ENCODE results near the gene BCAS1.

Gene BCAS1

GRCh38 chr20:53999077-53999476, 71.3 kb downstream of the BCAS1 start:
- H3K27ac ChIP-seq: no peak overlapping the region
- H3K4me3 ChIP-seq: no peak overlapping the region

- Histone ChIP-seq H3K4me3 (no peak overlapping the region), H3K27ac (no peak overlapping the region)
These were observed 73.6 kb downstream of the BCAS1 start for GRCh38 chr20:53996584-53997486.

- H3K27ac ChIP-seq: no peak overlapping the region
- H3K4me3 ChIP-seq: no peak overlapping the region
These were observed 74.4 kb downstream of the BCAS1 start for GRCh38 chr20:53995949-53996348.

- H3K4me3 ChIP-seq: no peak overlapping the region
- no peak overlapping the region for H3K27ac ChIP-seq
These were observed 76.3 kb downstream of the BCAS1 start for GRCh38 chr20:53994088-53994487.

GRCh38 chr20:53993310-53993709, 77.1 kb downstream of the BCAS1 start:
- H3K27ac ChIP-seq: no peak overlapping the region
- H3K4me3 ChIP-seq: no peak overlapping the region

GRCh38 chr20:53990768-53991450, 79.5 kb downstream of the BCAS1 start:
- H3K27ac ChIP-seq: no peak overlapping the region
- no peak overlapping the region for H3K4me3 ChIP-seq

GRCh38 chr20:53990003-53990402, 80.4 kb downstream of the BCAS1 start:
- H3K4me3 ChIP-seq: no peak overlapping the region
- no peak overlapping the region for H3K27ac ChIP-seq

- Histone ChIP-seq H3K4me3 (no peak overlapping the region), H3K27ac (no peak overlapping the region)
These were observed 81.0 kb downstream of the BCAS1 start for GRCh38 chr20:53989401-53989800.

GRCh38 chr20:53986037-53986650, 84.2 kb downstream of the BCAS1 start:
- H3K4me3 ChIP-seq: no peak overlapping the region

GRCh38 chr20:53985150-53985518, 85.3 kb downstream of the BCAS1 start:
- Histone ChIP-seq H3K27ac (peak overlapping the region in 8 of 21 experiments; percentile 20 to 77 (median 55)), H3K4me3 (no peak overlapping the region)

More at GRCh38 chr20:53986037-53986650, 84.2 kb downstream of the BCAS1 start:
- H3K27ac ChIP-seq: no peak overlapping the region

GRCh38 chr20:53984356-53985149, 85.8 kb downstream of the BCAS1 start:
- H3K4me3 ChIP-seq: no peak overlapping the region
- H3K27ac ChIP-seq: peak overlapping the region in 8 of 21 experiments; percentile 20 to 77 (median 54)

- Histone ChIP-seq H3K4me3 (no peak overlapping the region), H3K27ac (peak overlapping the region in 3 of 21 experiments; percentile 14 to 53 (median 20))
These were observed 87.0 kb downstream of the BCAS1 start for GRCh38 chr20:53983401-53983800.

GRCh38 chr20:53982624-53983023, 87.8 kb downstream of the BCAS1 start:
- Histone ChIP-seq H3K4me3 (no peak overlapping the region), H3K27ac (no peak overlapping the region)

GRCh38 chr20:53981752-53982437, 88.5 kb downstream of the BCAS1 start:
- Histone ChIP-seq H3K27ac (no peak overlapping the region), H3K4me3 (no peak overlapping the region)

GRCh38 chr20:53981130-53981529, 89.3 kb downstream of the BCAS1 start:
- H3K27ac ChIP-seq: no peak overlapping the region
- H3K4me3 ChIP-seq: no peak overlapping the region

- Histone ChIP-seq H3K27ac (no peak overlapping the region), H3K4me3 (no peak overlapping the region)
These were observed 90.3 kb downstream of the BCAS1 start for GRCh38 chr20:53980031-53980465.

- Histone ChIP-seq H3K27ac (no peak overlapping the region), H3K4me3 (no peak overlapping the region)
These were observed 91.9 kb downstream of the BCAS1 start for GRCh38 chr20:53978497-53978896.

GRCh38 chr20:53977391-53977790, 93.0 kb downstream of the BCAS1 start:
- Histone ChIP-seq H3K27ac (no peak overlapping the region), H3K4me3 (no peak overlapping the region)

- H3K27ac ChIP-seq: no peak overlapping the region
These were observed 94.6 kb downstream of the BCAS1 start for GRCh38 chr20:53975761-53976160.

More at GRCh38 chr20:53975761-53976160, 94.6 kb downstream of the BCAS1 start:
- no peak overlapping the region for H3K4me3 ChIP-seq

Data from skin epidermis (tissue), 12 donors.